Astrocyte (in vitro differentiated cells and primary cell): ENCODE data around the gene RPA3.

Source experiments
- CTCF ChIP-seq: IDR thresholded peaks from 2 replicates; pipeline ENCODE4 v1.5.1; 2011; ENCODE audit warnings: low read depth, mild to moderate bottlenecking, inconsistent platforms, low read length, moderate library complexity; ENCODE audit not compliant: insufficient read depth
- EZH2 ChIP-seq: IDR thresholded peaks from 2 replicates; pipeline ENCODE4 v1.6.1; 2012; ENCODE audit warnings: mild to moderate bottlenecking, low read length, inconsistent platforms; ENCODE audit not compliant: insufficient read depth

GRCh38 chr7:7647495-7648036 is 70.8 kb downstream of the RPA3 start:
- TF ChIP-seq CTCF (no peak), EZH2 (no peak)
